ENCODE measurements around the gene TRAPPC11.

DNA sequence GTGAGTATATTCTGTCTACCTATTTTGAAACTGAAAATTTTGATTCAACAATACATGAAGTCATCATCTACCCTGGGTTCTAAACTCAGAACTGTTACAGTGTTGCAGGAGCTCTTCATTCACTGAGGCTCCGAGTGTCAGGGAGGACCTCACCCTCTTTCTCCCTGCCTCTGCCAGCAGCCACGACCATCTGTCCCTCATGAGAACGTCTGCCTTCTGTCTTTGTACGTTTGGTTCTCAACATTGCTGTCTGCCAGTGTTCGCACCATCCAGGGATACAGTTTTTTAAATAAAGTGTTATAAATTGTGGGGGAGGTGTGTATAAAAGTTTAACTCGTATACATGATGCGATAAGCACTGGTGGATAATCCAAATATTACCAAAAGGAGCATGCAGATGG lies 55.5 kb downstream of the TRAPPC11 start:
- TF ChIP-seq EZH2phosphoT487 (IDR thresholded peaks at IDR 0.05; ENCODE audit: unreplicated experiment) (no peak), POLR2AphosphoS5 (IDR thresholded peaks at IDR 0.05; ENCODE audit: low read depth) (no peak)
- TF ChIP-seq, protein P1, sequence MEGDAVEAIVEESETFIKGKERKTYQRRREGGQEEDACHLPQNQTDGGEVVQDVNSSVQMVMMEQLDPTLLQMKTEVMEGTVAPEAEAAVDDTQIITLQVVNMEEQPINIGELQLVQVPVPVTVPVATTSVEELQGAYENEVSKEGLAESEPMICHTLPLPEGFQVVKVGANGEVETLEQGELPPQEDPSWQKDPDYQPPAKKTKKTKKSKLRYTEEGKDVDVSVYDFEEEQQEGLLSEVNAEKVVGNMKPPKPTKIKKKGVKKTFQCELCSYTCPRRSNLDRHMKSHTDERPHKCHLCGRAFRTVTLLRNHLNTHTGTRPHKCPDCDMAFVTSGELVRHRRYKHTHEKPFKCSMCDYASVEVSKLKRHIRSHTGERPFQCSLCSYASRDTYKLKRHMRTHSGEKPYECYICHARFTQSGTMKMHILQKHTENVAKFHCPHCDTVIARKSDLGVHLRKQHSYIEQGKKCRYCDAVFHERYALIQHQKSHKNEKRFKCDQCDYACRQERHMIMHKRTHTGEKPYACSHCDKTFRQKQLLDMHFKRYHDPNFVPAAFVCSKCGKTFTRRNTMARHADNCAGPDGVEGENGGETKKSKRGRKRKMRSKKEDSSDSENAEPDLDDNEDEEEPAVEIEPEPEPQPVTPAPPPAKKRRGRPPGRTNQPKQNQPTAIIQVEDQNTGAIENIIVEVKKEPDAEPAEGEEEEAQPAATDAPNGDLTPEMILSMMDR (conservative IDR thresholded peaks at IDR 0.05; ENCODE audit: low read depth in 2 of 2) = no peak
- TF ChIP-seq, protein P2, sequence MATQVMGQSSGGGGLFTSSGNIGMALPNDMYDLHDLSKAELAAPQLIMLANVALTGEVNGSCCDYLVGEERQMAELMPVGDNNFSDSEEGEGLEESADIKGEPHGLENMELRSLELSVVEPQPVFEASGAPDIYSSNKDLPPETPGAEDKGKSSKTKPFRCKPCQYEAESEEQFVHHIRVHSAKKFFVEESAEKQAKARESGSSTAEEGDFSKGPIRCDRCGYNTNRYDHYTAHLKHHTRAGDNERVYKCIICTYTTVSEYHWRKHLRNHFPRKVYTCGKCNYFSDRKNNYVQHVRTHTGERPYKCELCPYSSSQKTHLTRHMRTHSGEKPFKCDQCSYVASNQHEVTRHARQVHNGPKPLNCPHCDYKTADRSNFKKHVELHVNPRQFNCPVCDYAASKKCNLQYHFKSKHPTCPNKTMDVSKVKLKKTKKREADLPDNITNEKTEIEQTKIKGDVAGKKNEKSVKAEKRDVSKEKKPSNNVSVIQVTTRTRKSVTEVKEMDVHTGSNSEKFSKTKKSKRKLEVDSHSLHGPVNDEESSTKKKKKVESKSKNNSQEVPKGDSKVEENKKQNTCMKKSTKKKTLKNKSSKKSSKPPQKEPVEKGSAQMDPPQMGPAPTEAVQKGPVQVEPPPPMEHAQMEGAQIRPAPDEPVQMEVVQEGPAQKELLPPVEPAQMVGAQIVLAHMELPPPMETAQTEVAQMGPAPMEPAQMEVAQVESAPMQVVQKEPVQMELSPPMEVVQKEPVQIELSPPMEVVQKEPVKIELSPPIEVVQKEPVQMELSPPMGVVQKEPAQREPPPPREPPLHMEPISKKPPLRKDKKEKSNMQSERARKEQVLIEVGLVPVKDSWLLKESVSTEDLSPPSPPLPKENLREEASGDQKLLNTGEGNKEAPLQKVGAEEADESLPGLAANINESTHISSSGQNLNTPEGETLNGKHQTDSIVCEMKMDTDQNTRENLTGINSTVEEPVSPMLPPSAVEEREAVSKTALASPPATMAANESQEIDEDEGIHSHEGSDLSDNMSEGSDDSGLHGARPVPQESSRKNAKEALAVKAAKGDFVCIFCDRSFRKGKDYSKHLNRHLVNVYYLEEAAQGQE (IDR thresholded peaks at IDR 0.05; ENCODE audit: unreplicated experiment) = no peak

Data from GM23338 (cell line).